ENCODE results near the gene NWD2. TPM values are rescaled to one million over a fixed set of nuclear protein-coding genes. Genes with fewer than 3 reads are reported as not detected.

Gene NWD2
- total RNA-seq, 1 donor from 2014 or later = 1.5 TPM

- H3K27me3 Mint-ChIP-seq = no peaks in the 10 kb centered on the region
- DNase-seq (ENCODE audit: extremely low spot score, unreplicated experiment) = no peak
- peak overlapping the region; percentile 90 for H3K27ac Mint-ChIP-seq
- peaks cover 14% of the 10 kb centered on the region for H3K4me1 Mint-ChIP-seq (ENCODE audit: unreplicated experiment)
- H3K9me3 Mint-ChIP-seq = peaks cover 5% of the 10 kb centered on the region
- no peak for TF ChIP-seq CTCF (conservative IDR thresholded peaks at IDR 0.05)
- H3K36me3 Mint-ChIP-seq = no peaks in the 10 kb centered on the region
- H3K4me3 Mint-ChIP-seq = peak overlapping the region; percentile 30
Observed at GRCh38 chr4:37440501-37440900, 196.0 kb downstream of the NWD2 start.

- Mint-ChIP-seq H3K27me3 (no peaks in the 10 kb centered on the region), H3K4me3 (peak overlapping the region; percentile 71), H3K36me3 (no peaks in the 10 kb centered on the region), H3K9me3 (peaks cover 5% of the 10 kb centered on the region), H3K27ac (peak overlapping the region; percentile 90), H3K4me1 (ENCODE audit: unreplicated experiment) (peaks cover 14% of the 10 kb centered on the region)
- no peak for DNase-seq (ENCODE audit: extremely low spot score, unreplicated experiment)
- no peak for TF ChIP-seq CTCF (conservative IDR thresholded peaks at IDR 0.05)
Observed at GRCh38 chr4:37441231-37442061, 196.9 kb downstream of the NWD2 start.

GRCh38 chr4:37442062-37442323 lies 197.4 kb downstream of the NWD2 start:
- peaks cover 14% of the 10 kb centered on the region for H3K4me1 Mint-ChIP-seq (ENCODE audit: unreplicated experiment)
- DNase-seq (ENCODE audit: extremely low spot score, unreplicated experiment) = no peak
- no peak for TF ChIP-seq CTCF (conservative IDR thresholded peaks at IDR 0.05)
- H3K27me3 Mint-ChIP-seq = no peaks in the 10 kb centered on the region
- H3K27ac Mint-ChIP-seq = peak overlapping the region; percentile 90
- H3K9me3 Mint-ChIP-seq = peaks cover 5% of the 10 kb centered on the region
- peak overlapping the region; percentile 31 for H3K4me3 Mint-ChIP-seq
- H3K36me3 Mint-ChIP-seq = no peaks in the 10 kb centered on the region

GRCh38 chr4:37443137-37443536 lies 198.6 kb downstream of the NWD2 start:
- TF ChIP-seq CTCF (conservative IDR thresholded peaks at IDR 0.05) = no peak
- no peaks in the 10 kb centered on the region for H3K36me3 Mint-ChIP-seq
- no peak overlapping the region for H3K4me3 Mint-ChIP-seq
- H3K9me3 Mint-ChIP-seq = peaks cover 5% of the 10 kb centered on the region
- no peak overlapping the region for H3K27ac Mint-ChIP-seq
- no peak for DNase-seq (ENCODE audit: extremely low spot score, unreplicated experiment)
- H3K4me1 Mint-ChIP-seq (ENCODE audit: unreplicated experiment) = peaks cover 14% of the 10 kb centered on the region
- H3K27me3 Mint-ChIP-seq = no peaks in the 10 kb centered on the region

GRCh38 chr4:37445023-37445422 lies 200.5 kb downstream of the NWD2 start:
- TF ChIP-seq CTCF (conservative IDR thresholded peaks at IDR 0.05) = no peak
- Mint-ChIP-seq H3K27ac (no peak overlapping the region), H3K4me3 (no peak overlapping the region), H3K27me3 (no peaks in the 10 kb centered on the region), H3K4me1 (ENCODE audit: unreplicated experiment) (peaks cover 12% of the 10 kb centered on the region), H3K9me3 (peaks cover 5% of the 10 kb centered on the region), H3K36me3 (no peaks in the 10 kb centered on the region)
- no peak for DNase-seq (ENCODE audit: extremely low spot score, unreplicated experiment)
